ENCODE data around the gene PDC. TPM values are rescaled to one million over a fixed set of nuclear protein-coding genes. Genes with fewer than 3 reads are reported as not detected.
"Not testable (repeated sequence)": the region's sequence is repeated elsewhere in the genome, so short reads cannot be mapped to it uniquely, and the experiment has no call there.

Gene PDC
- total RNA-seq, 1 donor from 2014 or later = not detected

- H3K27me3 Mint-ChIP-seq = no peaks in the 10 kb centered on the region
- TF ChIP-seq CTCF (conservative IDR thresholded peaks at IDR 0.05) = no peak
- DNase-seq (ENCODE audit: extremely low spot score, unreplicated experiment) = no peak
- no peaks in the 10 kb centered on the region for H3K36me3 Mint-ChIP-seq
- H3K9me3 Mint-ChIP-seq = no peaks in the 10 kb centered on the region
- H3K4me1 Mint-ChIP-seq (ENCODE audit: unreplicated experiment) = no peaks in the 10 kb centered on the region
- H3K27ac Mint-ChIP-seq = no peak overlapping the region
- no peak overlapping the region for H3K4me3 Mint-ChIP-seq
Observed at GRCh38 chr1:186473047-186473446, 12.1 kb upstream of the PDC start.

GRCh38 chr1:186465946-186466345 lies 5.0 kb upstream of the PDC start:
- Mint-ChIP-seq H3K27me3 (no peaks in the 10 kb centered on the region), H3K4me1 (ENCODE audit: unreplicated experiment) (no peaks in the 10 kb centered on the region), H3K27ac (no peak overlapping the region), H3K36me3 (no peaks in the 10 kb centered on the region), H3K4me3 (no peak overlapping the region), H3K9me3 (no peaks in the 10 kb centered on the region)
- no peak for DNase-seq (ENCODE audit: extremely low spot score, unreplicated experiment)
- TF ChIP-seq CTCF (conservative IDR thresholded peaks at IDR 0.05) = no peak

GRCh38 chr1:186465491-186465890 lies 4.6 kb upstream of the PDC start:
- not testable (repeated sequence) for H3K27ac Mint-ChIP-seq; H3K36me3 Mint-ChIP-seq; H3K27me3 Mint-ChIP-seq; H3K9me3 Mint-ChIP-seq; H3K4me3 Mint-ChIP-seq; DNase-seq (ENCODE audit: extremely low spot score, unreplicated experiment); H3K4me1 Mint-ChIP-seq (ENCODE audit: unreplicated experiment)

- no peaks in the 10 kb centered on the region for H3K4me1 Mint-ChIP-seq (ENCODE audit: unreplicated experiment)
- no peaks in the 10 kb centered on the region for H3K36me3 Mint-ChIP-seq
- no peak overlapping the region for H3K27ac Mint-ChIP-seq
- H3K9me3 Mint-ChIP-seq = no peaks in the 10 kb centered on the region
- H3K27me3 Mint-ChIP-seq = no peaks in the 10 kb centered on the region
- no peak for TF ChIP-seq CTCF (conservative IDR thresholded peaks at IDR 0.05)
- no peak for DNase-seq (ENCODE audit: extremely low spot score, unreplicated experiment)
- H3K4me3 Mint-ChIP-seq = no peak overlapping the region
Observed at GRCh38 chr1:186463926-186464325, 3.0 kb upstream of the PDC start.

GRCh38 chr1:186463511-186463910 lies 2.6 kb upstream of the PDC start:
- no peak for DNase-seq (ENCODE audit: extremely low spot score, unreplicated experiment)
- Mint-ChIP-seq H3K9me3 (no peaks in the 10 kb centered on the region), H3K4me3 (no peak overlapping the region), H3K4me1 (ENCODE audit: unreplicated experiment) (no peaks in the 10 kb centered on the region), H3K27ac (no peak overlapping the region), H3K36me3 (no peaks in the 10 kb centered on the region), H3K27me3 (no peaks in the 10 kb centered on the region)
- no peak for TF ChIP-seq CTCF (conservative IDR thresholded peaks at IDR 0.05)

- not testable (repeated sequence) for H3K27ac Mint-ChIP-seq; H3K27me3 Mint-ChIP-seq; H3K36me3 Mint-ChIP-seq; H3K4me3 Mint-ChIP-seq; H3K9me3 Mint-ChIP-seq; H3K4me1 Mint-ChIP-seq (ENCODE audit: unreplicated experiment); DNase-seq (ENCODE audit: extremely low spot score, unreplicated experiment)
Observed at GRCh38 chr1:186459161-186459560, 1.8 kb downstream of the PDC start.

GRCh38 chr1:186456729-186457255 lies 4.1 kb downstream of the PDC start:
- Mint-ChIP-seq H3K27ac (no peak overlapping the region), H3K36me3 (no peaks in the 10 kb centered on the region), H3K4me3 (no peak overlapping the region), H3K9me3 (no peaks in the 10 kb centered on the region), H3K27me3 (no peaks in the 10 kb centered on the region), H3K4me1 (ENCODE audit: unreplicated experiment) (no peaks in the 10 kb centered on the region)
- DNase-seq (ENCODE audit: extremely low spot score, unreplicated experiment) = no peak
- TF ChIP-seq CTCF (conservative IDR thresholded peaks at IDR 0.05) = no peak

Data from type B pancreatic cell (in vitro differentiated cells).